Stimulated activated CD8-positive, alpha-beta memory T cell treated with anti-CD3 and anti-CD28 coated beads, Interleukin-4, amount 100 ng/mL, for 4 hours (primary cell): ENCODE measurements around the gene ACO1.

Source experiments
- DNase-seq, 2 donors: peaks; one replicate each; pipeline ENCODE4 v3.0.0-alpha.2; 2020; ENCODE audit warnings: low read depth in 2 of 2, low spot score in 1 of 2

ACO1 gene

GRCh38 chr9:32486839-32487562, 102.6 kb downstream of the ACO1 start:
- DNase-seq = no peak

- no peak for DNase-seq
These were observed 103.5 kb downstream of the ACO1 start for GRCh38 chr9:32487981-32488380.

- no peak for DNase-seq
These were observed 106.2 kb downstream of the ACO1 start for GRCh38 chr9:32490601-32491000.

- no peak for DNase-seq
These were observed 113.5 kb downstream of the ACO1 start for GRCh38 chr9:32497921-32498320.

GRCh38 chr9:32500768-32501167, 116.3 kb downstream of the ACO1 start:
- no peak for DNase-seq

- DNase-seq = no peak
These were observed 117.4 kb downstream of the ACO1 start for GRCh38 chr9:32501868-32502267.

GRCh38 chr9:32502464-32502863, 118.0 kb downstream of the ACO1 start:
- no peak for DNase-seq

- no peak for DNase-seq
These were observed 118.6 kb downstream of the ACO1 start for GRCh38 chr9:32503008-32503407.
